C4-2B (cell line): ENCODE results near the gene MAP3K5.

Experiments used
- CTCF ChIP-seq: fragments of 450-650 bp; conservative IDR thresholded peaks from 2 replicates; pipeline ENCODE4 v1.5.1; 2017; ENCODE audit warnings: mild to moderate bottlenecking
- ZFX ChIP-seq: fragments of 450-650 bp; IDR thresholded peaks from 2 replicates; pipeline ENCODE4 v1.6.1; 2017

- TF ChIP-seq CTCF = no peak
- no peak for TF ChIP-seq ZFX
Observed at GRCh38 chr6:136822046-136822375, 29.7 kb upstream of the MAP3K5 start.
